Caco-2 (cell line): ENCODE measurements around the gene CLDN6. TPM values are rescaled to one million over a fixed set of nuclear protein-coding genes. Genes with fewer than 3 reads are reported as not detected.

Experiments used
- BruUV-seq: library from RNA; stranded (reverse); fragments of 400-500 nt; replicated peaks from 2 replicates; lab custom pipeline; 2021; lab: Mats Ljungman, UMichigan
- CTCF ChIA-PET: fragments of 300-600 bp; sonication (Branson Sonifier 250); formaldehyde crosslinking; loops from one replicate; lab custom pipeline; 2022; ENCODE audit warnings: antibody characterized with exemption; lab: Charles Lee
- POLR2A ChIA-PET: fragments of 300-600 bp; sonication (Branson Sonifier 250); formaldehyde crosslinking; loops from one replicate; lab custom pipeline; 2022; ENCODE audit warnings: antibody characterized with exemption; lab: Charles Lee
- DNase-seq, 2 experiments: peaks; one replicate each; pipeline versions ENCODE4 v3.0.0 to v3.0.0-alpha.2; 2020 to 2022
- H3K27me3 ChIP-seq: replicated peaks from 2 replicates; pipeline ENCODE4 v1.6.0; 2011; ENCODE audit warnings: low read length; ENCODE audit not compliant: control insufficient read depth, insufficient read depth
- H3K36me3 ChIP-seq: 2 replicates; pipeline ENCODE4 v1.5.1; 2011; ENCODE audit warnings: low read length; ENCODE audit not compliant: control insufficient read depth, insufficient read depth
- H3K4me1 ChIP-seq: fragments of 250-450 bp; sonication (Bioruptor Pico); 2 replicates; pipeline ENCODE4 v1.5.1; 2020; ENCODE audit warnings: mild to moderate bottlenecking
- H3K4me3 ChIP-seq: 2 replicates; pipeline ENCODE4 v1.5.1; 2011; ENCODE audit warnings: low read depth, mild to moderate bottlenecking, control low read depth, low read length
- H3K9me3 ChIP-seq: fragments of 250-450 bp; sonication (Bioruptor Pico); 2 replicates; pipeline ENCODE4 v1.5.1; 2020; ENCODE audit warnings: mild to moderate bottlenecking, moderate library complexity
- H3K27ac Mint-ChIP-seq: one replicate; pipeline ENCODE4 v1.8.0; 2022; ENCODE audit warnings: mixed read lengths; ENCODE audit not compliant: unreplicated experiment
- H3K27me3 Mint-ChIP-seq: one replicate; pipeline ENCODE4 v1.8.0; 2022; ENCODE audit warnings: mixed read lengths; ENCODE audit not compliant: insufficient read depth, unreplicated experiment
- H3K36me3 Mint-ChIP-seq: one replicate; pipeline ENCODE4 v1.8.0; 2022; ENCODE audit warnings: mild to moderate bottlenecking, mixed read lengths; ENCODE audit not compliant: insufficient read depth, unreplicated experiment
- H3K4me1 Mint-ChIP-seq: one replicate; pipeline ENCODE4 v1.8.0; 2022; ENCODE audit warnings: low read depth, mixed read lengths; ENCODE audit not compliant: unreplicated experiment
- H3K4me3 Mint-ChIP-seq: one replicate; pipeline ENCODE4 v1.8.0; 2022; ENCODE audit warnings: mild to moderate bottlenecking, moderate library complexity, mixed read lengths; ENCODE audit not compliant: unreplicated experiment
- H3K9me3 Mint-ChIP-seq: one replicate; pipeline ENCODE4 v1.8.0; 2022; ENCODE audit warnings: mixed read lengths; ENCODE audit not compliant: unreplicated experiment
- CTCF ChIP-seq, 2 experiments: fragments of 200-600 bp in 1 of 2; IDR thresholded peaks; 1 replicate in 1 of 2; 2 replicates in 1 of 2; pipeline versions ENCODE4 v1.5.1 to v1.8.0; 2011 to 2022; ENCODE audit warnings: antibody characterized with exemption in 1 of 2, control low read depth in 1 of 2, inconsistent platforms in 1 of 2, low read depth in 1 of 2, low read length in 1 of 2, mild to moderate bottlenecking in 1 of 2, moderate library complexity in 1 of 2; ENCODE audit not compliant: insufficient read depth in 1 of 2, severe bottlenecking in 1 of 2, unreplicated experiment in 1 of 2
- intact Hi-C: fragments of 100-400 bp; cut with micrococcal nuclease; formaldehyde crosslinking; loops from one replicate; pipeline ENCODE4 v1.10.0; 2022; ENCODE audit not compliant: unreplicated experiment
- total RNA-seq: library from RNA; stranded (reverse); gene quantifications from 2 replicates; pipeline ENCODE4 v1.2.3, GENCODE V29; 2022

CLDN6 gene
- total RNA-seq, 1 experiment from 2014 or later, result 9.0 TPM

DNA sequence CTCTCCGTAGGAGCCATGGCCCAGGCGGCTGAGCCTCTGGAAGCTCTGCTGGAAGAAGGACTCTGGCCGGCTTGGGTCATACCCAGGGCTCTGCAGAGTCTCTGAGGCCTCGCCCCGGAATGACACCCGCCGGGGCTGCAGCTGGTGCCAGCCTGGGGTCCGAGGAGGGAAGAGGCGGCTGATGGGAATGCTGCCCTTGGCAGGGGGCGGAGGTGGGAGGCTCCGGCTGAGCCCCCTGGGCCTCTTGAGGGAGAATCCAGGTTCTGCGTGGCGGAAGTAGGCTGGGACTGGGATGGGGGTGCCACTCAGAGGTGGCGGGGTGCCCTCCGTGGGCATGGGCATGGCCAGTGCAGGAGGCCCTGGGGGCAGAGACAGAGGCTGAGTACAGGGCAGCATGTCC lies 41.3 kb downstream of the CLDN6 start:
- H3K27me3 ChIP-seq, result no peaks in the 10 kb centered on the region
- no TSS peak for BruUV-seq
- no peak for TF ChIP-seq CTCF (IDR thresholded peaks at IDR 0.05; ENCODE audit: insufficient read depth in 1 of 2, low read depth in 1 of 2, low read length in 1 of 2, severe bottlenecking in 1 of 2, unreplicated experiment in 1 of 2)
- H3K9me3 ChIP-seq, result no peaks in the 10 kb centered on the region
- Mint-ChIP-seq H3K4me1 (no peaks in the 10 kb centered on the region), H3K9me3 (no peaks in the 10 kb centered on the region), H3K27me3 (no peaks in the 10 kb centered on the region), H3K27ac (no peak overlapping the region), H3K4me3 (no peak overlapping the region), H3K36me3 (peaks cover 39% of the 10 kb centered on the region)
- CTCF ChIA-PET, result no interaction called here
- H3K36me3 ChIP-seq, result no peaks in the 10 kb centered on the region; the same call in 1 of the 2 replicates
- peaks cover 11% of the 10 kb centered on the region for H3K4me1 ChIP-seq
- POLR2A ChIA-PET, result no interaction called here
- H3K4me3 ChIP-seq, result no peak overlapping the region
- no peak for DNase-seq
- intact Hi-C loops, result no loop called here

GRCh38 chr16:2976201-2976600 lies 41.8 kb downstream of the CLDN6 start:
- Histone ChIP-seq H3K4me1 (peaks cover 8% of the 10 kb centered on the region), H3K4me3 (no peak overlapping the region), H3K9me3 (no peaks in the 10 kb centered on the region), H3K36me3 (no peaks in the 10 kb centered on the region; the same call in 1 of the 2 replicates), H3K27me3 (no peaks in the 10 kb centered on the region)
- Mint-ChIP-seq H3K36me3 (peaks cover 42% of the 10 kb centered on the region), H3K27ac (no peak overlapping the region), H3K27me3 (no peaks in the 10 kb centered on the region), H3K9me3 (no peaks in the 10 kb centered on the region), H3K4me1 (no peaks in the 10 kb centered on the region), H3K4me3 (no peak overlapping the region)
- ChIA-PET POLR2A (no interaction called here), CTCF (no interaction called here)
- no peak for TF ChIP-seq CTCF (IDR thresholded peaks at IDR 0.05; ENCODE audit: insufficient read depth in 1 of 2, low read depth in 1 of 2, low read length in 1 of 2, severe bottlenecking in 1 of 2, unreplicated experiment in 1 of 2)
- intact Hi-C loops, result no loop called here
- no peak for DNase-seq
- BruUV-seq, result no TSS peak

GRCh38 chr16:2975161-2975795 lies 42.7 kb downstream of the CLDN6 start:
- ChIA-PET CTCF (no interaction called here), POLR2A (no interaction called here)
- H3K9me3 ChIP-seq, result no peaks in the 10 kb centered on the region
- H3K4me3 ChIP-seq, result no peak overlapping the region
- peaks cover 4% of the 10 kb centered on the region; the same call in 1 of the 2 replicates for H3K4me1 ChIP-seq
- H3K9me3 Mint-ChIP-seq, result no peaks in the 10 kb centered on the region
- no peaks in the 10 kb centered on the region; the same call in 1 of the 2 replicates for H3K36me3 ChIP-seq
- DNase-seq, result no peak
- TF ChIP-seq CTCF (IDR thresholded peaks at IDR 0.05; ENCODE audit: insufficient read depth in 1 of 2, low read depth in 1 of 2, low read length in 1 of 2, severe bottlenecking in 1 of 2, unreplicated experiment in 1 of 2), result no peak
- intact Hi-C loops, result no loop called here
- BruUV-seq, result no TSS peak
- no peaks in the 10 kb centered on the region for H3K27me3 ChIP-seq
- no peak overlapping the region for H3K27ac Mint-ChIP-seq
- no peaks in the 10 kb centered on the region for H3K4me1 Mint-ChIP-seq
- H3K36me3 Mint-ChIP-seq, result peaks cover 42% of the 10 kb centered on the region
- no peak overlapping the region for H3K4me3 Mint-ChIP-seq
- H3K27me3 Mint-ChIP-seq, result no peaks in the 10 kb centered on the region
